Stomach (tissue), 9 donors: ENCODE results near the gene ELAVL1. TPM values are rescaled to one million over a fixed set of nuclear protein-coding genes. Genes with fewer than 3 reads are reported as not detected.
"Not testable (repeated sequence)": the region's sequence is repeated elsewhere in the genome, so short reads cannot be mapped to it uniquely, and the experiment has no call there.

Experiments used
- DNase-seq, 2 donors: peaks; one replicate each; pipeline versions ENCODE4 v3.0.0 to v3.0.0-alpha.2; 2013 to 2019
- H3K27ac ChIP-seq, 5 donors: fragments of 200-600 bp in 4 of 5; sonication (generic) in 4 of 5; one replicate each; pipeline ENCODE4 v1.5.1; 2013 to 2019; ENCODE audit warnings: mild to moderate bottlenecking in 1 of 5, moderate library complexity in 1 of 5
- H3K27me3 ChIP-seq, 3 donors: fragments of 200-600 bp; sonication (generic); one replicate each; pipeline ENCODE4 v1.5.1; 2017 to 2019; ENCODE audit warnings: mixed run types in 1 of 3
- H3K36me3 ChIP-seq, 4 donors: fragments of 200-600 bp; sonication (generic); 1 replicate in 3 of 4; 2 replicates in 1 of 4; pipeline ENCODE4 v1.5.1; 2016 to 2019
- H3K4me1 ChIP-seq, 4 donors: fragments of 200-600 bp; sonication (generic); one replicate each; pipeline ENCODE4 v1.5.1; 2016 to 2019
- H3K4me3 ChIP-seq, 4 donors: fragments of 200-600 bp; sonication (generic) in 3 of 4; one replicate each; pipeline ENCODE4 v1.5.1; 2016 to 2019; ENCODE audit warnings: mild to moderate bottlenecking in 1 of 4
- H3K9me3 ChIP-seq, 4 donors: fragments of 200-600 bp; sonication (generic); one replicate each; pipeline ENCODE4 v1.5.1; 2016 to 2019
- CTCF ChIP-seq, 7 experiments: fragments of 450-650 bp in 4 of 7; fragments of 200-600 bp in 3 of 7; sonication (generic) in 3 of 7; IDR thresholded peaks; one replicate each; pipeline ENCODE4 v1.5.1; 2016 to 2019; ENCODE audit warnings: antibody characterized with exemption in 7 of 7, control low read depth in 2 of 7, mild to moderate bottlenecking in 1 of 7
- EP300 ChIP-seq: sonication (generic); formaldehyde crosslinking; IDR thresholded peaks from one replicate; pipeline ENCODE4 v1.6.1; 2017; ENCODE audit warnings: antibody characterized with exemption
- POLR2A ChIP-seq, 4 donors: fragments of 450-650 bp; IDR thresholded peaks; one replicate each; pipeline ENCODE4 v1.6.1; 2016; ENCODE audit warnings: antibody characterized with exemption in 4 of 4, control low read depth in 2 of 4, mild to moderate bottlenecking in 1 of 4, moderate library complexity in 1 of 4
- POLR2AphosphoS5 ChIP-seq, 3 donors: sonication (generic); formaldehyde crosslinking; IDR thresholded peaks; one replicate each; pipeline ENCODE4 v1.6.1; 2016; ENCODE audit warnings: antibody characterized with exemption in 3 of 3
- WGBS, 5 donors: extraction: QIAGEN DNeasy Blood & Tissue Kit in 3 of 5; methylation state at CpG; one replicate each; pipeline versions ENCODE4 v1.1.5 to v1.1.7; 2013 to 2018; 5-methylcytosine and 5-hydroxymethylcytosine counted together
- intact Hi-C: fragments of 100-400 bp; cut with DNase I; formaldehyde crosslinking; loops from one replicate; pipeline ENCODE4 v1.15.1; 2023; ENCODE audit warnings: low total_unique reads
- polyA plus RNA-seq, 3 donors: library from polyadenylated mRNA; stranded (reverse); fragments of 200-250 nt; gene quantifications; one replicate each; pipeline ENCODE4 v1.2.3, GENCODE V29; 2013
- total RNA-seq, 5 donors: library from RNA; depleted of rRNA; stranded (reverse); fragments of >200 nt; gene quantifications; one replicate each; pipeline versions ENCODE4 v1.1.0 to v1.2.3, GENCODE V29; 2014 to 2016
- donor health status: healthy with polysubstance abuse.
- donor health status: Bipolar disorder and iron deficiency.
- donor health status: healthy.

The ELAVL1 gene
- total and polyA plus RNA-seq, 8 donors, result 11.2 to 50.2 (median 19.3) TPM

DNA sequence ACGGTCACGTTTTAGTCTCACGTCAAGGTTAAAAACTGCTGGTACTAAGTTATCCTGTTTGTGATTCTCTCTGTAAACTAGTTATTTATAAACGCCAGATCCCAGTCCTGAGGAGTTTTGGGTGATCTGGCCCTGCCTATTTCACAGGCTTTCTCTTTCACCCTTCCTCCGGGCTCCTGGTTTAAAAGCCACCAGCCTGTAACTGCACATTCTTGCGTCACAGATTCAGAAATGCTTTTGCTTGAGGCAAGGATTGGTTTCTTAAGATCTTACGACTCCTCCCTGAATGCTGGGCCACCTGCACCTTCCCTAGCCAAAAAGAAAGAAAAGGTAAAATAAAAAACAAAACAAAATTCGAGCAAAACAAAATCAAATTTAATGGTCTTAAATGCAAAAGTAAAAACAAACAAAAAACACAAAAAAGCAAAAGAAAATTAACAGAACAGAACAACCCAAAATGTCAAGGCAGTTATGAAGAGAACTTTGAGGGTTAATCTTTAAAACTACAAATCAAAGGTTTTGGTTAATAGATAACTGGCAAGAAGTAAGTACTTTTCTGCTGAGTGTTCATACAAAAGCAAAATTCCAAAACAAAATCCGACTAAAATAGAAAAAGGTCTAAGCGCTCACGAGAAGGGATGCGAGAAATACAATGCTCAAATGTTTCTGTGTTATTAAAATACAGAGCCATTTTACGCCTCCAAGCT lies 43.4 kb downstream of the ELAVL1 start:
- intact Hi-C loops, result loop anchor here (10.0 kb wide), 1 partner anchor 293 kb away; no protein-coding TSS in a partner anchor
- H3K4me1 ChIP-seq, result no peaks in the 10 kb centered on the region
- no peaks in the 10 kb centered on the region for H3K27me3 ChIP-seq
- no peaks in the 10 kb centered on the region for H3K9me3 ChIP-seq
- 78 to 85% (median 82%) methylated on average over 13 of the region's 13 CpGs for WGBS, 5 donors
- no peak overlapping the region for H3K27ac ChIP-seq
- no peak for TF ChIP-seq POLR2A (IDR thresholded peaks at IDR 0.05)
- TF ChIP-seq EP300, result no peak
- TF ChIP-seq POLR2AphosphoS5 (IDR thresholded peaks at IDR 0.05), result no peak
- no peak for TF ChIP-seq CTCF (IDR thresholded peaks at IDR 0.05)
- H3K4me3 ChIP-seq, result no peak overlapping the region
- DNase-seq, result no peak
- H3K36me3 ChIP-seq, result peaks cover 21 to 86% (median 83%) of the 10 kb centered on the region in 4 donors

- peaks cover 16 to 79% (median 74%) of the 10 kb centered on the region in 4 donors for H3K36me3 ChIP-seq
- intact Hi-C loops, result loop anchor here (10.0 kb wide), 1 partner anchor 294 kb away; no protein-coding TSS in a partner anchor
These were observed 44.4 kb downstream of the ELAVL1 start for GRCh38 chr19:7961082-7961481.

GRCh38 chr19:7959211-7959610 lies 46.2 kb downstream of the ELAVL1 start:
- no peak overlapping the region for H3K4me3 ChIP-seq
- WGBS, 5 donors, result 51 to 62% (median 61%) methylated on average over 6 of the region's 6 CpGs
- H3K27me3 ChIP-seq, result no peaks in the 10 kb centered on the region
- no peak for TF ChIP-seq POLR2AphosphoS5 (IDR thresholded peaks at IDR 0.05)
- no peak for TF ChIP-seq EP300
- no peak for TF ChIP-seq CTCF (IDR thresholded peaks at IDR 0.05)
- TF ChIP-seq POLR2A (IDR thresholded peaks at IDR 0.05), result no peak
- no peaks in the 10 kb centered on the region for H3K4me1 ChIP-seq
- no peaks in the 10 kb centered on the region for H3K9me3 ChIP-seq
- H3K36me3 ChIP-seq, result peaks cover 9 to 60% (median 56%) of the 10 kb centered on the region in 4 donors
- no peak for DNase-seq
- intact Hi-C loops, result no loop called here
- no peak overlapping the region for H3K27ac ChIP-seq

More at GRCh38 chr19:7961082-7961481, 44.4 kb downstream of the ELAVL1 start:
- not testable (repeated sequence) for DNase-seq, H3K9me3 ChIP-seq, H3K4me1 ChIP-seq, H3K4me3 ChIP-seq, H3K27me3 ChIP-seq, H3K27ac ChIP-seq
- WGBS, 5 donors, result 86 to 93% (median 90%) methylated on average over 4 of the region's 4 CpGs

DNA sequence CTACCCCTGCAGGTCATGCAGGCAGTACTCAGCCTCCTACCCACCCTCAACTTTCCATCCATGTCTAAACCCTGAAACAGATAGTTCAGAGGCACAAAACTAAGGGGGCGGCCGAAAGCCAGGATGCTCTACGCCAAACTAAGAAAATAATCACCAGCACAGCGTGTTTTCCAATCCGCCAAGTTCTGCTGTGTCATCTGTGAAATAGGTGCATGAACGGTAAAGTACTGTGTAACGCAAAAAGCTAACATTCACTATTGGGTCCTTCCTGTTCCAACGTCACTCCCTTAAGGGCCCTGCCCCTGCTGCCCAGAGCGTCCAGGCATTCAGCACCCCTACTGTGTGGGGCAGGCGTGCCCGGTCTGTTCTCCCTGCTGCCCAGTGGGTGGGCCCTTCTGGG lies 49.7 kb downstream of the ELAVL1 start:
- no peak for DNase-seq

GRCh38 chr19:7953576-7953975 lies 51.9 kb downstream of the ELAVL1 start:
- H3K36me3 ChIP-seq, result peaks cover 0 to 12% (median 9%) of the 10 kb centered on the region in 4 donors
- WGBS, 5 donors, result 67 to 80% (median 80%) methylated on average over 7 of the region's 7 CpGs
- H3K9me3 ChIP-seq, result no peaks in the 10 kb centered on the region
- no peak for DNase-seq
- H3K27ac ChIP-seq, result no peak overlapping the region
- TF ChIP-seq POLR2AphosphoS5 (IDR thresholded peaks at IDR 0.05), result no peak
- TF ChIP-seq CTCF (IDR thresholded peaks at IDR 0.05), result no peak
- no peak for TF ChIP-seq EP300
- no peak for TF ChIP-seq POLR2A (IDR thresholded peaks at IDR 0.05)
- no peak overlapping the region for H3K4me3 ChIP-seq
- intact Hi-C loops, result no loop called here
- H3K4me1 ChIP-seq, result no peaks in the 10 kb centered on the region
- no peaks in the 10 kb centered on the region for H3K27me3 ChIP-seq

More for the DNA sequence above, 49.7 kb downstream of the ELAVL1 start:
- 79 to 90% (median 85%) methylated on average over 11 of the region's 11 CpGs for WGBS, 5 donors
- no peak for TF ChIP-seq POLR2AphosphoS5 (IDR thresholded peaks at IDR 0.05)
- intact Hi-C loops, result no loop called here
- no peak overlapping the region for H3K27ac ChIP-seq
- no peaks in the 10 kb centered on the region for H3K4me1 ChIP-seq
- no peaks in the 10 kb centered on the region for H3K9me3 ChIP-seq
- no peak overlapping the region for H3K4me3 ChIP-seq
- H3K27me3 ChIP-seq, result no peaks in the 10 kb centered on the region
- H3K36me3 ChIP-seq, result peaks cover 0 to 25% (median 20%) of the 10 kb centered on the region in 4 donors
